HepG2 (cell line): Measurements from ENCODE around the gene CREBRF. TPM values are rescaled to one million over a fixed set of nuclear protein-coding genes. Genes with fewer than 3 reads are reported as not detected.

Experiments used
- ATRX ChIP-seq: sonication (generic); formaldehyde crosslinking; IDR thresholded peaks from 2 replicates; pipeline ENCODE4 v1.4.0; 2020; ENCODE audit warnings: missing genetic modification reagents, borderline replicate concordance
- ERF ChIP-seq: IDR thresholded peaks from 2 replicates; pipeline ENCODE4 v1.6.1; 2018; ENCODE audit warnings: missing biosample characterization, missing genetic modification reagents
- MTF2 ChIP-seq: sonication (generic); formaldehyde crosslinking; IDR thresholded peaks from 2 replicates; pipeline ENCODE4 v1.5.0; 2020; ENCODE audit warnings: missing genetic modification reagents, borderline replicate concordance
- RXRA ChIP-seq: sonication (generic); formaldehyde crosslinking; IDR thresholded peaks from 2 replicates; pipeline ENCODE4 v1.5.1; 2020; ENCODE audit warnings: missing genetic modification reagents
- ZNF101 ChIP-seq: sonication (generic); formaldehyde crosslinking; IDR thresholded peaks from 2 replicates; pipeline ENCODE4 v1.4.0; 2020; ENCODE audit warnings: mild to moderate bottlenecking, low read depth, missing genetic modification reagents, borderline replicate concordance
- ZNF512B ChIP-seq: sonication (generic); formaldehyde crosslinking; IDR thresholded peaks from 2 replicates; pipeline ENCODE4 v1.5.1; 2020; ENCODE audit warnings: missing genetic modification reagents, mild to moderate bottlenecking, borderline replicate concordance
- ZNF841 ChIP-seq: sonication (generic); formaldehyde crosslinking; IDR thresholded peaks from 2 replicates; pipeline ENCODE4 v1.8.1; 2023; ENCODE audit warnings: missing genetic modification reagents, borderline replicate concordance
- polyA plus RNA-seq, 8 experiments: library from polyadenylated mRNA; depleted of rRNA in 3 of 8; stranded (reverse) in 7 of 8; unstranded in 1 of 8; fragments of >200 nt; fragmentation: Illumina TruSeq in 4 of 8; extraction: Trizol in 4 of 8; gene quantifications; 2 replicates each; pipeline versions ENCODE4 v1.2.1 to v1.2.3, GENCODE V29; 2011 to 2016; ENCODE audit warnings: low read depth in 4 of 8, missing spikeins in 1 of 8, mixed read lengths in 1 of 8; ENCODE audit not compliant: insufficient read depth in 1 of 8
- total RNA-seq, 5 experiments: library from RNA; depleted of rRNA; stranded (reverse); fragments of >200 nt; fragmentation: Illumina TruSeq; extraction: Trizol; gene quantifications; 2 replicates each; pipeline ENCODE4 v1.2.3, GENCODE V29; 2016; ENCODE audit warnings: low read depth in 1 of 5
- TF ChIP-seq, protein P1 (sequence below): sonication (generic); formaldehyde crosslinking; IDR thresholded peaks from 2 replicates; pipeline ENCODE4 v1.8.0; 2023; ENCODE audit warnings: mild to moderate bottlenecking, missing genetic modification reagents
- TF ChIP-seq, protein P2 (sequence below): sonication (generic); formaldehyde crosslinking; IDR thresholded peaks from 2 replicates; pipeline ENCODE4 v1.5.1; 2020; ENCODE audit warnings: mild to moderate bottlenecking, moderate library complexity, missing genetic modification reagents
- TF ChIP-seq, protein P3 (sequence below): sonication (generic); formaldehyde crosslinking; IDR thresholded peaks from 2 replicates; pipeline ENCODE4 v1.8.0; 2022; ENCODE audit warnings: mild to moderate bottlenecking, missing genetic modification reagents, moderate library complexity

The CREBRF gene
- total and polyA plus RNA-seq, 2 of the 13 experiments (the other 11 are each of a cell fraction or from before 2014, with no cell fraction given) = 4.5 to 10.2 TPM

- no peak for TF ChIP-seq ZNF512B
- no peak for TF ChIP-seq ZNF841 (CRISPR knock-in tag)
- TF ChIP-seq MTF2 (CRISPR knock-in tag) = no peak
- TF ChIP-seq ZNF101 = no peak
- TF ChIP-seq, protein P1, sequence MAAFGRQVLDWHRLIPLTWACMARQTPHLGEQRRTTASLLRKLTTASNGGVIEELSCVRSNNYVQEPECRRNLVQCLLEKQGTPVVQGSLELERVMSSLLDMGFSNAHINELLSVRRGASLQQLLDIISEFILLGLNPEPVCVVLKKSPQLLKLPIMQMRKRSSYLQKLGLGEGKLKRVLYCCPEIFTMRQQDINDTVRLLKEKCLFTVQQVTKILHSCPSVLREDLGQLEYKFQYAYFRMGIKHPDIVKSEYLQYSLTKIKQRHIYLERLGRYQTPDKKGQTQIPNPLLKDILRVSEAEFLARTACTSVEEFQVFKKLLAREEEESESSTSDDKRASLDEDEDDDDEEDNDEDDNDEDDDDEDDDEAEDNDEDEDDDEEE (CRISPR knock-in tag) = peak; percentile 41; the same call in 1 of the 2 replicates
- TF ChIP-seq, protein P2, sequence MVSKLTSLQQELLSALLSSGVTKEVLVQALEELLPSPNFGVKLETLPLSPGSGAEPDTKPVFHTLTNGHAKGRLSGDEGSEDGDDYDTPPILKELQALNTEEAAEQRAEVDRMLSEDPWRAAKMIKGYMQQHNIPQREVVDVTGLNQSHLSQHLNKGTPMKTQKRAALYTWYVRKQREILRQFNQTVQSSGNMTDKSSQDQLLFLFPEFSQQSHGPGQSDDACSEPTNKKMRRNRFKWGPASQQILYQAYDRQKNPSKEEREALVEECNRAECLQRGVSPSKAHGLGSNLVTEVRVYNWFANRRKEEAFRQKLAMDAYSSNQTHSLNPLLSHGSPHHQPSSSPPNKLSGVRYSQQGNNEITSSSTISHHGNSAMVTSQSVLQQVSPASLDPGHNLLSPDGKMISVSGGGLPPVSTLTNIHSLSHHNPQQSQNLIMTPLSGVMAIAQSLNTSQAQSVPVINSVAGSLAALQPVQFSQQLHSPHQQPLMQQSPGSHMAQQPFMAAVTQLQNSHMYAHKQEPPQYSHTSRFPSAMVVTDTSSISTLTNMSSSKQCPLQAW (CRISPR knock-in tag) = peak; percentile 72
- TF ChIP-seq ATRX (CRISPR knock-in tag) = no peak
- TF ChIP-seq, protein P3, sequence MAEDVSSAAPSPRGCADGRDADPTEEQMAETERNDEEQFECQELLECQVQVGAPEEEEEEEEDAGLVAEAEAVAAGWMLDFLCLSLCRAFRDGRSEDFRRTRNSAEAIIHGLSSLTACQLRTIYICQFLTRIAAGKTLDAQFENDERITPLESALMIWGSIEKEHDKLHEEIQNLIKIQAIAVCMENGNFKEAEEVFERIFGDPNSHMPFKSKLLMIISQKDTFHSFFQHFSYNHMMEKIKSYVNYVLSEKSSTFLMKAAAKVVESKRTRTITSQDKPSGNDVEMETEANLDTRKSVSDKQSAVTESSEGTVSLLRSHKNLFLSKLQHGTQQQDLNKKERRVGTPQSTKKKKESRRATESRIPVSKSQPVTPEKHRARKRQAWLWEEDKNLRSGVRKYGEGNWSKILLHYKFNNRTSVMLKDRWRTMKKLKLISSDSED (CRISPR knock-in tag) = no peak
- peak; percentile 61; the same call in 1 of the 2 replicates for TF ChIP-seq RXRA (CRISPR knock-in tag)
- TF ChIP-seq ERF = peak; percentile 57; the same call in 1 of the 2 replicates
Observed at GRCh38 chr5:173055983-173056782, at the start of gene CREBRF (continued).
